ENCODE results near the gene MLPH.

DNA sequence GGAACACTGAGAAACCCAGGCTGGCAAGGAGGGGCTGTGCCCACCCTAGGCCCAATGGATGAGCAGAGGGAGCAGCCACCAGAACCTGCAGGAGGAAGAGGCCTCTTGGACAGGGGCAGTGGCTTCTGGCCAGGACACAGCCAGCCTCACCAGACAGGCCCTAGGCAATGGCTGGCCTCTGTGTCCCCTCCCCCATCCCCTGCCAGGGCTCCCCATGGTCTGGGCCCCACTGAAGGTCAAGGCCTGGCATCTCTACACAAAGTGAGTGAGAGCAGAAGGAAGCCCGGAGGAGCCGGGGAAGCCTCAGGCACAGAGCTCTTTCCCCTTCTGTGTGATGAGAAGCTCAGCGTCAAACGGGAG, 85.7 kb downstream of the MLPH start:
- TF ChIP-seq CREB1 (IDR thresholded peaks at IDR 0.05; ENCODE audit: low read depth) (no peak), ZBTB7A (IDR thresholded peaks at IDR 0.05; ENCODE audit: low read depth) (no peak), EP300 (IDR thresholded peaks at IDR 0.05; ENCODE audit: borderline replicate concordance) (no peak), TAF1 (IDR thresholded peaks at IDR 0.05; ENCODE audit: low read depth) (no peak), CEBPB (IDR thresholded peaks at IDR 0.05) (no peak), RAD21 (IDR thresholded peaks at IDR 0.05; ENCODE audit: low read depth) (no peak), FOXM1 (IDR thresholded peaks at IDR 0.05; ENCODE audit: borderline replicate concordance, low read depth) (no peak), YY1 (IDR thresholded peaks at IDR 0.05; ENCODE audit: low read depth) (no peak), USF1 (IDR thresholded peaks at IDR 0.05) (no peak), TCF12 (IDR thresholded peaks at IDR 0.05; ENCODE audit: low read depth) (no peak)
- TF ChIP-seq, protein P1, sequence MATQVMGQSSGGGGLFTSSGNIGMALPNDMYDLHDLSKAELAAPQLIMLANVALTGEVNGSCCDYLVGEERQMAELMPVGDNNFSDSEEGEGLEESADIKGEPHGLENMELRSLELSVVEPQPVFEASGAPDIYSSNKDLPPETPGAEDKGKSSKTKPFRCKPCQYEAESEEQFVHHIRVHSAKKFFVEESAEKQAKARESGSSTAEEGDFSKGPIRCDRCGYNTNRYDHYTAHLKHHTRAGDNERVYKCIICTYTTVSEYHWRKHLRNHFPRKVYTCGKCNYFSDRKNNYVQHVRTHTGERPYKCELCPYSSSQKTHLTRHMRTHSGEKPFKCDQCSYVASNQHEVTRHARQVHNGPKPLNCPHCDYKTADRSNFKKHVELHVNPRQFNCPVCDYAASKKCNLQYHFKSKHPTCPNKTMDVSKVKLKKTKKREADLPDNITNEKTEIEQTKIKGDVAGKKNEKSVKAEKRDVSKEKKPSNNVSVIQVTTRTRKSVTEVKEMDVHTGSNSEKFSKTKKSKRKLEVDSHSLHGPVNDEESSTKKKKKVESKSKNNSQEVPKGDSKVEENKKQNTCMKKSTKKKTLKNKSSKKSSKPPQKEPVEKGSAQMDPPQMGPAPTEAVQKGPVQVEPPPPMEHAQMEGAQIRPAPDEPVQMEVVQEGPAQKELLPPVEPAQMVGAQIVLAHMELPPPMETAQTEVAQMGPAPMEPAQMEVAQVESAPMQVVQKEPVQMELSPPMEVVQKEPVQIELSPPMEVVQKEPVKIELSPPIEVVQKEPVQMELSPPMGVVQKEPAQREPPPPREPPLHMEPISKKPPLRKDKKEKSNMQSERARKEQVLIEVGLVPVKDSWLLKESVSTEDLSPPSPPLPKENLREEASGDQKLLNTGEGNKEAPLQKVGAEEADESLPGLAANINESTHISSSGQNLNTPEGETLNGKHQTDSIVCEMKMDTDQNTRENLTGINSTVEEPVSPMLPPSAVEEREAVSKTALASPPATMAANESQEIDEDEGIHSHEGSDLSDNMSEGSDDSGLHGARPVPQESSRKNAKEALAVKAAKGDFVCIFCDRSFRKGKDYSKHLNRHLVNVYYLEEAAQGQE (IDR thresholded peaks at IDR 0.05; ENCODE audit: low read depth), result no peak
- TF ChIP-seq, protein P2, sequence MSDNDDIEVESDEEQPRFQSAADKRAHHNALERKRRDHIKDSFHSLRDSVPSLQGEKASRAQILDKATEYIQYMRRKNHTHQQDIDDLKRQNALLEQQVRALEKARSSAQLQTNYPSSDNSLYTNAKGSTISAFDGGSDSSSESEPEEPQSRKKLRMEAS (IDR thresholded peaks at IDR 0.05), result no peak
